GM23338 (cell line): ENCODE data around the gene TTC13. TPM values are rescaled to one million over a fixed set of nuclear protein-coding genes. Genes with fewer than 3 reads are reported as not detected.

Experiments
- ATAC-seq: fragments of 200-7000 bp; cut with Tn5 transposase; 3 replicates; pipeline ENCODE4 v1.9.1; 2020
- DNase-seq: peaks from one replicate; pipeline ENCODE4 v3.0.0-alpha.2; 2015; ENCODE audit warnings: low spot score
- H2AFZ ChIP-seq: fragments of 200-600 bp; sonication (generic); 2 replicates; pipeline ENCODE4 v1.8.0; 2016; ENCODE audit warnings: antibody characterized with exemption, mild to moderate bottlenecking, moderate library complexity
- H3F3A ChIP-seq: fragments of 200-600 bp; sonication (generic); replicated peaks from 2 replicates; pipeline ENCODE4 v1.8.0; 2017; ENCODE audit warnings: antibody characterized with exemption, mixed run types, low read depth
- H3K27ac ChIP-seq: fragments of 200-600 bp; sonication (generic); 2 replicates; pipeline ENCODE4 v1.6.1; 2016; ENCODE audit warnings: low read depth
- H3K27me3 ChIP-seq: fragments of 200-600 bp; sonication (generic); 2 replicates; pipeline ENCODE4 v1.8.0; 2016; ENCODE audit warnings: mild to moderate bottlenecking, mixed run types, moderate library complexity; ENCODE audit not compliant: insufficient read depth
- H3K36me3 ChIP-seq: fragments of 200-600 bp; sonication (generic); 2 replicates; pipeline ENCODE4 v1.8.0; 2016; ENCODE audit warnings: mild to moderate bottlenecking; ENCODE audit not compliant: insufficient read depth
- H3K4me1 ChIP-seq: fragments of 200-600 bp; sonication (generic); 2 replicates; pipeline ENCODE4 v1.8.0; 2016; ENCODE audit warnings: mild to moderate bottlenecking, moderate library complexity; ENCODE audit not compliant: insufficient read depth
- H3K4me2 ChIP-seq: fragments of 200-600 bp; sonication (generic); 2 replicates; pipeline ENCODE4 v1.7.1; 2017; ENCODE audit warnings: mixed run types
- H3K4me3 ChIP-seq: fragments of 200-600 bp; sonication (generic); 2 replicates; pipeline ENCODE4 v1.6.1; 2016; ENCODE audit warnings: mixed run types
- H3K79me2 ChIP-seq: fragments of 200-600 bp; sonication (generic); replicated peaks from 2 replicates; pipeline ENCODE4 v1.8.0; 2017; ENCODE audit warnings: mild to moderate bottlenecking; ENCODE audit not compliant: insufficient read depth
- H3K9me2 ChIP-seq: fragments of 200-600 bp; sonication (generic); 2 replicates; pipeline ENCODE4 v1.8.0; 2017; ENCODE audit not compliant: insufficient read depth
- H4K20me1 ChIP-seq: fragments of 200-600 bp; sonication (generic); replicated peaks from 2 replicates; pipeline ENCODE4 v1.8.0; 2017; ENCODE audit warnings: mild to moderate bottlenecking; ENCODE audit not compliant: insufficient read depth
- H3K27ac Mint-ChIP-seq: 2 replicates; pipeline ENCODE4 v1.8.0; 2020; ENCODE audit warnings: inconsistent platforms, mild to moderate bottlenecking, moderate library complexity, mixed read lengths
- H3K27me3 Mint-ChIP-seq: 3 replicates; pipeline ENCODE4 v1.8.0; 2022; ENCODE audit warnings: low read depth, mild to moderate bottlenecking, moderate library complexity, mixed read lengths, inconsistent platforms; ENCODE audit not compliant: insufficient read depth, poor library complexity
- H3K36me3 Mint-ChIP-seq: 3 replicates; pipeline ENCODE4 v1.8.0; 2021; ENCODE audit warnings: low read depth, mild to moderate bottlenecking, inconsistent platforms, moderate library complexity, mixed read lengths
- H3K4me1 Mint-ChIP-seq: 3 replicates; pipeline ENCODE4 v1.8.0; 2020; ENCODE audit warnings: mild to moderate bottlenecking, inconsistent platforms, mixed read lengths
- H3K4me3 Mint-ChIP-seq: 3 replicates; pipeline ENCODE4 v1.8.0; 2021; ENCODE audit warnings: moderate library complexity, mild to moderate bottlenecking, inconsistent platforms, mixed read lengths
- H3K9me3 Mint-ChIP-seq: 3 replicates; pipeline ENCODE4 v1.8.0; 2020; ENCODE audit warnings: moderate library complexity, mild to moderate bottlenecking, inconsistent platforms, mixed read lengths
- CREB1 ChIP-seq: fragments of 250-450 bp; sonication (Bioruptor Pico); IDR thresholded peaks from 2 replicates; pipeline ENCODE4 v1.5.0; 2020; ENCODE audit warnings: low read depth, mild to moderate bottlenecking, moderate library complexity
- CTCF ChIP-seq, 2 experiments: fragments of 200-600 bp in 1 of 2; sonication (generic) in 1 of 2; conservative IDR thresholded peaks; 2 replicates each; pipeline versions ENCODE4 v1.5.1 to v1.6.1; 2016 to 2017; ENCODE audit warnings: antibody characterized with exemption in 2 of 2, low read depth in 2 of 2, mild to moderate bottlenecking in 2 of 2, moderate library complexity in 1 of 2
- ETS1 ChIP-seq: IDR thresholded peaks from 2 replicates; pipeline ENCODE4 v1.6.1; 2016; ENCODE audit warnings: antibody characterized with exemption
- EZH2 ChIP-seq: fragments of 200-600 bp; sonication (generic); IDR thresholded peaks from one replicate; pipeline ENCODE4 v1.8.0; 2017; ENCODE audit warnings: antibody characterized with exemption, mild to moderate bottlenecking, low read depth; ENCODE audit not compliant: unreplicated experiment
- EZH2phosphoT487 ChIP-seq: fragments of 200-600 bp; sonication (generic); IDR thresholded peaks from one replicate; pipeline ENCODE4 v1.8.1; 2018; ENCODE audit warnings: antibody characterized with exemption; ENCODE audit not compliant: unreplicated experiment
- JUNB ChIP-seq: IDR thresholded peaks from one replicate; pipeline ENCODE4 v1.6.1; 2016; ENCODE audit warnings: antibody characterized with exemption; ENCODE audit not compliant: unreplicated experiment
- NANOG ChIP-seq: IDR thresholded peaks from 2 replicates; pipeline ENCODE4 v1.6.1; 2016; ENCODE audit warnings: antibody characterized with exemption, borderline replicate concordance
- POLR2AphosphoS5 ChIP-seq: IDR thresholded peaks from 2 replicates; pipeline ENCODE4 v1.6.1; 2016; ENCODE audit warnings: antibody characterized with exemption, low read depth
- STAT1 ChIP-seq: IDR thresholded peaks from one replicate; pipeline ENCODE4 v1.6.1; 2016; ENCODE audit warnings: antibody characterized with exemption; ENCODE audit not compliant: unreplicated experiment
- ZNF114 ChIP-seq: fragments of 250-450 bp; sonication (Bioruptor Pico); IDR thresholded peaks from 2 replicates; pipeline ENCODE4 v1.5.0; 2020; ENCODE audit warnings: mild to moderate bottlenecking, moderate library complexity
- ZNF331 ChIP-seq: fragments of 250-450 bp; sonication (Bioruptor Pico); IDR thresholded peaks from 2 replicates; pipeline ENCODE4 v1.5.0; 2020; ENCODE audit warnings: low read depth, mild to moderate bottlenecking, moderate library complexity
- polyA plus RNA-seq: library from polyadenylated mRNA; unstranded; fragments of >200 nt; fragmentation: Nextera tagmentation; extraction: Ambion mirVana; gene quantifications from 2 replicates; pipeline ENCODE4 v1.2.1, GENCODE V29; 2016
- total RNA-seq: library from RNA; depleted of rRNA; stranded (reverse); fragments of >200 nt; shearing (Covaris generic); gene quantifications from 2 replicates; pipeline ENCODE4 v1.2.3, GENCODE V29; 2014
- TF ChIP-seq, protein P1 (sequence below): fragments of 250-450 bp; sonication (Bioruptor Pico); IDR thresholded peaks from 2 replicates; pipeline ENCODE4 v1.5.0; 2020; ENCODE audit warnings: mild to moderate bottlenecking, moderate library complexity
- TF ChIP-seq, protein P2 (sequence below): IDR thresholded peaks from one replicate; pipeline ENCODE4 v1.6.1; 2018; ENCODE audit warnings: antibody characterized with exemption; ENCODE audit not compliant: unreplicated experiment

Gene TTC13
- total and polyA plus RNA-seq, 2 experiments from 2014 or later = 3.8 to 9.4 TPM

- Mint-ChIP-seq H3K27me3 (no peaks in the 10 kb centered on the region), H3K27ac (no peak overlapping the region), H3K36me3 (peaks cover 3% of the 10 kb centered on the region; the same call in 1 of the 3 replicates)
Observed at GRCh38 chr1:230926182-230926581, 52.5 kb downstream of the TTC13 start.

More at GRCh38 chr1:230926182-230926581, 52.5 kb downstream of the TTC13 start:
- no peaks in the 10 kb centered on the region for H3K79me2 ChIP-seq
- H3K27ac ChIP-seq = no peak overlapping the region
- H3K9me3 Mint-ChIP-seq = no peaks in the 10 kb centered on the region
- H3K4me2 ChIP-seq = no peak overlapping the region
- H4K20me1 ChIP-seq = 0 out of 2 replicates have a peak, but pooled peaks cover 5% of the 10 kb centered on the region
- no peak for TF ChIP-seq ZNF331 (CRISPR knock-in tag)
- TF ChIP-seq, protein P1, sequence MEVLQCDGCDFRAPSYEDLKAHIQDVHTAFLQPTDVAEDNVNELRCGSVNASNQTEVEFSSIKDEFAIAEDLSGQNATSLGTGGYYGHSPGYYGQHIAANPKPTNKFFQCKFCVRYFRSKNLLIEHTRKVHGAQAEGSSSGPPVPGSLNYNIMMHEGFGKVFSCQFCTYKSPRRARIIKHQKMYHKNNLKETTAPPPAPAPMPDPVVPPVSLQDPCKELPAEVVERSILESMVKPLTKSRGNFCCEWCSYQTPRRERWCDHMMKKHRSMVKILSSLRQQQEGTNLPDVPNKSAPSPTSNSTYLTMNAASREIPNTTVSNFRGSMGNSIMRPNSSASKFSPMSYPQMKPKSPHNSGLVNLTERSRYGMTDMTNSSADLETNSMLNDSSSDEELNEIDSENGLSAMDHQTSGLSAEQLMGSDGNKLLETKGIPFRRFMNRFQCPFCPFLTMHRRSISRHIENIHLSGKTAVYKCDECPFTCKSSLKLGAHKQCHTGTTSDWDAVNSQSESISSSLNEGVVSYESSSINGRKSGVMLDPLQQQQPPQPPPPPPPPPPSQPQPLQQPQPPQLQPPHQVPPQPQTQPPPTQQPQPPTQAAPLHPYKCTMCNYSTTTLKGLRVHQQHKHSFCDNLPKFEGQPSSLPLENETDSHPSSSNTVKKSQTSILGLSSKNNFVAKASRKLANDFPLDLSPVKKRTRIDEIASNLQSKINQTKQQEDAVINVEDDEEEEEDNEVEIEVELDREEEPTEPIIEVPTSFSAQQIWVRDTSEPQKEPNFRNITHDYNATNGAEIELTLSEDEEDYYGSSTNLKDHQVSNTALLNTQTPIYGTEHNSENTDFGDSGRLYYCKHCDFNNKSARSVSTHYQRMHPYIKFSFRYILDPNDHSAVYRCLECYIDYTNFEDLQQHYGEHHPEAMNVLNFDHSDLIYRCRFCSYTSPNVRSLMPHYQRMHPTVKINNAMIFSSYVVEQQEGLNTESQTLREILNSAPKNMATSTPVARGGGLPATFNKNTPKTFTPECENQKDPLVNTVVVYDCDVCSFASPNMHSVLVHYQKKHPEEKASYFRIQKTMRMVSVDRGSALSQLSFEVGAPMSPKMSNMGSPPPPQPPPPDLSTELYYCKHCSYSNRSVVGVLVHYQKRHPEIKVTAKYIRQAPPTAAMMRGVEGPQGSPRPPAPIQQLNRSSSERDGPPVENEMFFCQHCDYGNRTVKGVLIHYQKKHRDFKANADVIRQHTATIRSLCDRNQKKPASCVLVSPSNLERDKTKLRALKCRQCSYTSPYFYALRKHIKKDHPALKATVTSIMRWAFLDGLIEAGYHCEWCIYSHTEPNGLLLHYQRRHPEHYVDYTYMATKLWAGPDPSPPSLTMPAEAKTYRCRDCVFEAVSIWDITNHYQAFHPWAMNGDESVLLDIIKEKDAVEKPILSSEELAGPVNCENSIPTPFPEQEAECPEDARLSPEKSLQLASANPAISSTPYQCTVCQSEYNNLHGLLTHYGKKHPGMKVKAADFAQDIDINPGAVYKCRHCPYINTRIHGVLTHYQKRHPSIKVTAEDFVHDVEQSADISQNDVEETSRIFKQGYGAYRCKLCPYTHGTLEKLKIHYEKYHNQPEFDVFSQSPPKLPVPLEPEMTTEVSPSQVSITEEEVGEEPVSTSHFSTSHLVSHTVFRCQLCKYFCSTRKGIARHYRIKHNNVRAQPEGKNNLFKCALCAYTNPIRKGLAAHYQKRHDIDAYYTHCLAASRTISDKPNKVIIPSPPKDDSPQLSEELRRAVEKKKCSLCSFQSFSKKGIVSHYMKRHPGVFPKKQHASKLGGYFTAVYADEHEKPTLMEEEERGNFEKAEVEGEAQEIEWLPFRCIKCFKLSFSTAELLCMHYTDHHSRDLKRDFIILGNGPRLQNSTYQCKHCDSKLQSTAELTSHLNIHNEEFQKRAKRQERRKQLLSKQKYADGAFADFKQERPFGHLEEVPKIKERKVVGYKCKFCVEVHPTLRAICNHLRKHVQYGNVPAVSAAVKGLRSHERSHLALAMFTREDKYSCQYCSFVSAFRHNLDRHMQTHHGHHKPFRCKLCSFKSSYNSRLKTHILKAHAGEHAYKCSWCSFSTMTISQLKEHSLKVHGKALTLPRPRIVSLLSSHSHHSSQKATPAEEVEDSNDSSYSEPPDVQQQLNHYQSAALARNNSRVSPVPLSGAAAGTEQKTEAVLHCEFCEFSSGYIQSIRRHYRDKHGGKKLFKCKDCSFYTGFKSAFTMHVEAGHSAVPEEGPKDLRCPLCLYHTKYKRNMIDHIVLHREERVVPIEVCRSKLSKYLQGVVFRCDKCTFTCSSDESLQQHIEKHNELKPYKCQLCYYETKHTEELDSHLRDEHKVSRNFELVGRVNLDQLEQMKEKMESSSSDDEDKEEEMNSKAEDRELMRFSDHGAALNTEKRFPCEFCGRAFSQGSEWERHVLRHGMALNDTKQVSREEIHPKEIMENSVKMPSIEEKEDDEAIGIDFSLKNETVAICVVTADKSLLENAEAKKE (CRISPR knock-in tag) = no peak
- TF ChIP-seq ETS1 = no peak
- no peak for TF ChIP-seq EZH2phosphoT487
- TF ChIP-seq POLR2AphosphoS5 = no peak
- no peak for TF ChIP-seq ZNF114 (CRISPR knock-in tag)
- no peak for TF ChIP-seq STAT1
- TF ChIP-seq NANOG = no peak
- TF ChIP-seq EZH2 = no peak
- no peak for TF ChIP-seq CTCF (conservative IDR thresholded peaks at IDR 0.05; ENCODE audit: low read depth in 2 of 2)
- TF ChIP-seq, protein P2, sequence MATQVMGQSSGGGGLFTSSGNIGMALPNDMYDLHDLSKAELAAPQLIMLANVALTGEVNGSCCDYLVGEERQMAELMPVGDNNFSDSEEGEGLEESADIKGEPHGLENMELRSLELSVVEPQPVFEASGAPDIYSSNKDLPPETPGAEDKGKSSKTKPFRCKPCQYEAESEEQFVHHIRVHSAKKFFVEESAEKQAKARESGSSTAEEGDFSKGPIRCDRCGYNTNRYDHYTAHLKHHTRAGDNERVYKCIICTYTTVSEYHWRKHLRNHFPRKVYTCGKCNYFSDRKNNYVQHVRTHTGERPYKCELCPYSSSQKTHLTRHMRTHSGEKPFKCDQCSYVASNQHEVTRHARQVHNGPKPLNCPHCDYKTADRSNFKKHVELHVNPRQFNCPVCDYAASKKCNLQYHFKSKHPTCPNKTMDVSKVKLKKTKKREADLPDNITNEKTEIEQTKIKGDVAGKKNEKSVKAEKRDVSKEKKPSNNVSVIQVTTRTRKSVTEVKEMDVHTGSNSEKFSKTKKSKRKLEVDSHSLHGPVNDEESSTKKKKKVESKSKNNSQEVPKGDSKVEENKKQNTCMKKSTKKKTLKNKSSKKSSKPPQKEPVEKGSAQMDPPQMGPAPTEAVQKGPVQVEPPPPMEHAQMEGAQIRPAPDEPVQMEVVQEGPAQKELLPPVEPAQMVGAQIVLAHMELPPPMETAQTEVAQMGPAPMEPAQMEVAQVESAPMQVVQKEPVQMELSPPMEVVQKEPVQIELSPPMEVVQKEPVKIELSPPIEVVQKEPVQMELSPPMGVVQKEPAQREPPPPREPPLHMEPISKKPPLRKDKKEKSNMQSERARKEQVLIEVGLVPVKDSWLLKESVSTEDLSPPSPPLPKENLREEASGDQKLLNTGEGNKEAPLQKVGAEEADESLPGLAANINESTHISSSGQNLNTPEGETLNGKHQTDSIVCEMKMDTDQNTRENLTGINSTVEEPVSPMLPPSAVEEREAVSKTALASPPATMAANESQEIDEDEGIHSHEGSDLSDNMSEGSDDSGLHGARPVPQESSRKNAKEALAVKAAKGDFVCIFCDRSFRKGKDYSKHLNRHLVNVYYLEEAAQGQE = no peak
- no peak for TF ChIP-seq JUNB
- no peak for TF ChIP-seq CREB1
- no peaks in the 10 kb centered on the region for H3F3A ChIP-seq
- DNase-seq (no peak), ATAC-seq (no peak)
- H3K9me2 ChIP-seq = no peaks in the 10 kb centered on the region
- no peaks in the 10 kb centered on the region for H3K27me3 ChIP-seq
- H3K4me3 ChIP-seq = no peak overlapping the region
- H3K4me1 ChIP-seq = no peaks in the 10 kb centered on the region
- no peaks in the 10 kb centered on the region for H3K4me1 Mint-ChIP-seq
- H3K36me3 ChIP-seq = no peaks in the 10 kb centered on the region
- no peak overlapping the region for H3K4me3 Mint-ChIP-seq
- H2AFZ ChIP-seq = no peak overlapping the region
